ENCODE measurements around the gene LRP1. TPM values are rescaled to one million over a fixed set of nuclear protein-coding genes. Genes with fewer than 3 reads are reported as not detected.
A peak's percentile ranks its signal among the peaks of the same experiment; 100 is the strongest.

Gene LRP1
- total RNA-seq, 1 donor from 2014 or later: 760 TPM

DNA sequence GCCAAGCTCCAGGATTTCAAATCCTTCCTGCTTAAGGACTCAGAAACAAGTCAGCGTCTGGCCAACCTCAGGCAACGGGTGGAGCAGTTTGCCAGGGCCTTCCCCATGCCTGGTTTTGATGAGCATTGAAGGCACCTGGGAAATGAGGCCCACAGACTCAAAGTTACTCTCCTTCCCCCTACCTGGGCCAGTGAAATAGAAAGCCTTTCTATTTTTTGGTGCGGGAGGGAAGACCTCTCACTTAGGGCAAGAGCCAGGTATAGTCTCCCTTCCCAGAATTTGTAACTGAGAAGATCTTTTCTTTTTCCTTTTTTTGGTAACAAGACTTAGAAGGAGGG is 105.9 kb downstream of the LRP1 start:
- DNase-seq (ENCODE audit: low spot score) (no peak), ATAC-seq (no peak)
- intact Hi-C loops (cut with DNase I): no loop called here

- intact Hi-C loops (cut with DNase I): no loop called here
- no peak for DNase-seq (ENCODE audit: low spot score)
- no peak for ATAC-seq
Observed at GRCh38 chr12:57234571-57235016, 106.3 kb downstream of the LRP1 start.

DNA sequence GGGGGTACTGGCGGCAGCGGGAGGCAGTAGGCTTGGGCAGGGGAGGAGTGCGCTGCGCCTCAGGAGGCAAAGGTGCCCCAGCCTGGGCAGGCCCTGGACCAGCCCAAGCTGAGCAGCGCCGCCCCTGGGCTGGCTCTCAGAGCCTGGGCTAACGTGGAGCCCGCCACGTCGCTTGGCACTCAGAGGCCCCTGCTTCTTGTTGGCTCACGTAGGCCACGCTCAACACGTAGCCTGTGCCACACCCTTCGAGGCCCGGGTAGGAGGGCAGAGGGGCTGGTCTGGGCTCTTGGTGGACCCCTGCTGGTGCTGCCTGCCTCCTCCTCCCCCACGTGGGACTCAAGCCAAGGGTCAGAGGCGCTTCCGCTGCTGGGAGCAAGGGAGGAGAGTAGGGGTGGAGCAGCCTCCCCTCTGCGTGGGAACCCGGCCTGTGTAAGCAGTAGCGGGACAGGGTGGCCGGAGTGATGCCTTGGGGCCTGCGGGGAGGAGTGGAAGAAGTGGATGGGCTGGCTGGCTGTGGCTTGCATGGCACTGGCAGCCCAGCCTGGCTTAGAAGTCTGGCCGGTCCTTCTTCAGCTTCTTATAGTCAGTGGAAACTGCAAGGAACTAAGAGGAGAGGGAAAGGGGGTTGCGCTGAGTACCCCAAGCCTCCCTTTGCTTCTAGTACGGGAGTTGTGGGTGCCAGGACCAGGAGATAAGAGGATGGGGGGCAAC is 106.9 kb downstream of the LRP1 start:
- peak; percentile 79 for DNase-seq (ENCODE audit: low spot score)
- ATAC-seq: peak; percentile 42
- intact Hi-C loops (cut with DNase I): no loop called here

- DNase-seq (ENCODE audit: low spot score) (no peak), ATAC-seq (no peak)
- intact Hi-C loops (cut with DNase I): no loop called here
Observed at GRCh38 chr12:57235728-57236131, 107.4 kb downstream of the LRP1 start.

DNA sequence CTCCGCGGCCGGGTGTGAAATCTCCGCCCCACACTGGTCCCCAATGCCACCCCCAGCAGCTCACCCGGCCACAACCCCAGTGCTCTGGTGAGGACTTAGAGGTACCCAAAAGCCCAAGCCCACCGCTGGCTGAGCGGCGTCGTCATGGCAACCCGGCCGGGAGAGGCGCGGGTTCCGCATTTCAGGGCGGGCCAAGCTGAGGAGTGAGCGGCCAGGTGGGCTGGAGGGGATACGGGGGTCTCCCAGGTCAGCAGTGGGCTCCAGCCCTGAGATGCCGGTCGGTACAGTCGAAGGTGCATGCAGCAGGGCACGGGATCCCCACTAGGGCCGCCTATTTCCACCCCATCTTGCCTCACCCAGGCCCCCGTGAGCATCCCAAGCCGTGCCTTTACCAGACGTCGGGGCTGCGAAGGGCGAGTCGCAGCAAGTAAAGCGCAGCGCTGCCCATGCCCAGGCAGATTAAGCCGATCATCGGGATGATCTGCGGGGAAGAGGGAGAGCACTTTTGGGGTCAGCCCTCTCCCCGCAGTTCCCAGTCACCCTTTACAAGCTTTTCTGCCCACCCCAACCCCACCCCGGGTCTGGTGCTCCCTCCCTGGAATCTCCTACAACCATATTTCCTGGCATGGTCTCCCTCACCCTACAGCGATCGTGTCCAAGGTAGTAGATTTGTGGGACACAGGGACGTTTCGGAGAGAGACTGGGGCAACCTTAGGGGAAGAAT is 108.1 kb downstream of the LRP1 start:
- no peak for DNase-seq (ENCODE audit: low spot score)
- no peak for ATAC-seq
- intact Hi-C loops (cut with DNase I): no loop called here

- DNase-seq (ENCODE audit: low spot score): no peak
- intact Hi-C loops (cut with DNase I): no loop called here
- no peak for ATAC-seq
Observed at GRCh38 chr12:57236925-57237595, 108.8 kb downstream of the LRP1 start.

DNA sequence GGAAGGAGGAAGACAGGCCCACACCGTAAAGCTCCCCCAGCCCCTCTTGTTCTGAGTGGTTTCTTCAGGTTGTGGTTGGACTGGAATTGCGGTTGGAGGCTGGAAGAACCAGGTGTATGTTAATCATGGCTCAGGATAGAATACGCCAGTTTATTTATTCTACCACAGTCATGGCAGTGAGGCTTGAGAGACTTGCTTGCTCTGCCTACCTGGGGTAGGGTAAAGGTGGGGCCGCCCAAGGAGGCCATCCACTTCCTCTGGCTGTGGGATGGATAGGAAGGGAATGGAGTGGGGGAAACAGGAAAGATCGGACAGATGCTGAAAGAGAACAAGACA is 109.3 kb downstream of the LRP1 start:
- DNase-seq (ENCODE audit: low spot score) (no peak), ATAC-seq (no peak)
- intact Hi-C loops (cut with DNase I): no loop called here

DNA sequence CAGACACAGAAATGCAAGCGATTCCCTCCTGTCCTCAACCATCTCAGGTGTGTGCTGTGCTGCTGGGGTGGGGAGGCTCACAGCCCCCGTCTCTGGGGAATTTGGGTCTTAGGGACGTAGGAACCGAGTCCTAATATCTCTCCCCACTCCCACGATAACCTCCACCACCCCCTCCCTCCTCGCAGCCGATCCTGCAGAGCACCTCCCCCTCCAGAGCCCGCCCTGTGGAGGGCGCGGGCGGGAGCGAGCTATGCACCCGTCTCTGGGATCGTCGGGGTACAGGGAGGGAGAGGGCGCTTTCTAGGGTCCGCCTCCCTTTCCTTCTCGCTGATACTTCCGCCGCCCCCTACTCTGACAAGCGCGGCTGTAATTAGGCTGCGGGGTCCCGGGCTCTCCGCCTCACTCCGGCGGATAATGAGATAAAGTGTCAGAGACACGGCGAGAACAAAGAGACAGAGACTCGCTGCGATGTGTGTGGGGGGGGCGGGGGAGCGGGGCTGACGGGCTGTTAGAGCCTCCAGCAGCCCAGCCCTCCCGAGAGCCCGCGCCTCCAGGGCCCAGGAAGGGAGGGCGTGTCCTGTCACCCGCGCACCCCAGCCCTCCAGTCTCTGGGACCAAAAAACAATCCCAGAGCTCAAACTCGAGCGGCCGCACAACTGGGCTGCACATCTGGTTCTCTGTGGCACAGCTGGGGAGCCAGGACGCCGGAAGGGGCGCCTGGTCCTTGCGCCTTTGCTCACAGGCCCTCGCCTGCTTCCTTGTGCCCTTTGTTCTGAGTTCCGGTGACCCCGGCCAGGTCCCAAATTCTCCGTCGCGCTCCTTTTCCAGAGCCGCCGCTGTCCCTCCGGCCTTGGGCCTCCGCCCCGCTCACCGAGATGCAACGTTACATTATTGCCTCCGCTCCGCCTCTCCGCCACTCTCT is 109.9 kb downstream of the LRP1 start:
- intact Hi-C loops (cut with DNase I): no loop called here
- DNase-seq (ENCODE audit: low spot score) (no peak), ATAC-seq (peak; percentile 0)

DNA sequence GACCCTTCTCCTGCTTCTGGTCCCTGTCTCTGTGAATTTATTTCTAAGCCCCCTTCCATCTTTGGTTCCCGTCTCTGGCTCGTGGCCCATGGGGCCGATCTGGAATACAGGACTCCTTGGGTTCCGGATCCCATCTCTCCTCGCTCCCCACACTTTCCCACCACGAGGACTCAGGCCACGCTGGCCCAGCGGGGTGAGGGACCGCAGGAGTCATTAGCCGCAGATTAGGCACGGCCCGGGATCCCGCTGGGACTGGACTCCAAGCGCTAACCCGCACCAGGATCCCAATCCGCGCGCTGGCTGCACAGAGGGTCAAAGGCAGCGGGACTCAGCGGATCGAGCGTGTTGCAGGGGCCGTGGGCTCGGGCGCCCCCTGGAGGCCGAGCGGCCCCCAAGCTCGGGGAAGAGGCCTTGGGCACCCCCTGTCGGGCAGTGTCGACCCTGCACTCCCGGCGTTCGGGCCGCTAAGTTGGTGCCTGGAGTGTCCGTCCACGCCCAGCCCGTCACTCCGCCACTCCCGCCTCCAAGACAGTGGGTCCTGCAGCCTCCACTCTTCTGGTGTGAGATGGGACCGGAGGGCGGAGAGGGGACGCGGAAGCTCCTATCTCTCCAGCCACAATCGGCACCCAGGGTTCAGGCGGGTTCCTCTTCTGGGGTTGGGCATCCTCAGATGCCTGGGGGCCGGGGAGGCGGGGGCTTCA is 110.7 kb downstream of the LRP1 start:
- ATAC-seq (peak; percentile 83), DNase-seq (ENCODE audit: low spot score) (peak; percentile 92)
- intact Hi-C loops (cut with DNase I): no loop called here

- no peak for ATAC-seq
- DNase-seq (ENCODE audit: low spot score): no peak
- intact Hi-C loops (cut with DNase I): no loop called here
Observed at GRCh38 chr12:57239587-57240065, 111.3 kb downstream of the LRP1 start.

GRCh38 chr12:57240066-57240921 is 112.0 kb downstream of the LRP1 start:
- ATAC-seq (peak; percentile 4), DNase-seq (ENCODE audit: low spot score) (no peak)
- intact Hi-C loops (cut with DNase I): no loop called here

GRCh38 chr12:57240926-57241401 is 112.7 kb downstream of the LRP1 start:
- no peak for DNase-seq (ENCODE audit: low spot score)
- intact Hi-C loops (cut with DNase I): no loop called here
- ATAC-seq: no peak

- intact Hi-C loops (cut with DNase I): no loop called here
- no peak for DNase-seq (ENCODE audit: low spot score)
- no peak for ATAC-seq
Observed at GRCh38 chr12:57241402-57242310, 113.4 kb downstream of the LRP1 start.

DNA sequence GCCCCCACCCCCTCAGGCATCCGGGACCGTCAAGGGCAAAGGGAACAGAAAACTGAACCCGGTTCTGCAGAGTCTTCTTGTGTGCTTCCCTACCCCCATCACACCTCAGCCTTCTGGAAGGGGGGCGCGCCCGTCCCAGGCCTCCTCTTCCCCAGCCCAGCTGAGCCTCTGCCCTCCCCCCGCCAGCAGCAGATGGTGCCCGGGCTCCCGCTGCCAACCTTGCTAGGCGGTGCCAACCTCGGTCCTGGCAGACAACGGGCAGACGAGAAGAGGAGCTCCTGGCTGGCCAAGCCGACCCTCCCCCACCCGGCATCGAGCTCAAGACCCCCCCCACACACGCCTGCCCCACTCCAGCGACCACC is 114.0 kb downstream of the LRP1 start:
- intact Hi-C loops (cut with DNase I): no loop called here
- DNase-seq (ENCODE audit: low spot score): no peak
- ATAC-seq: no peak

- DNase-seq (ENCODE audit: low spot score) (peak; percentile 78), ATAC-seq (no peak)
- intact Hi-C loops (cut with DNase I): no loop called here
Observed at GRCh38 chr12:57242691-57243454, 114.6 kb downstream of the LRP1 start.

Measured in sciatic nerve (tissue), 2 donors.